ENCODE data around the gene BMP2. TPM values are rescaled to one million over a fixed set of nuclear protein-coding genes. Genes with fewer than 3 reads are reported as not detected.

BMP2 gene
- polyA plus RNA-seq, 1 donor (not counting 4 experiments of a cell fraction or from before 2014, with no cell fraction given): 3.6 TPM

DNA sequence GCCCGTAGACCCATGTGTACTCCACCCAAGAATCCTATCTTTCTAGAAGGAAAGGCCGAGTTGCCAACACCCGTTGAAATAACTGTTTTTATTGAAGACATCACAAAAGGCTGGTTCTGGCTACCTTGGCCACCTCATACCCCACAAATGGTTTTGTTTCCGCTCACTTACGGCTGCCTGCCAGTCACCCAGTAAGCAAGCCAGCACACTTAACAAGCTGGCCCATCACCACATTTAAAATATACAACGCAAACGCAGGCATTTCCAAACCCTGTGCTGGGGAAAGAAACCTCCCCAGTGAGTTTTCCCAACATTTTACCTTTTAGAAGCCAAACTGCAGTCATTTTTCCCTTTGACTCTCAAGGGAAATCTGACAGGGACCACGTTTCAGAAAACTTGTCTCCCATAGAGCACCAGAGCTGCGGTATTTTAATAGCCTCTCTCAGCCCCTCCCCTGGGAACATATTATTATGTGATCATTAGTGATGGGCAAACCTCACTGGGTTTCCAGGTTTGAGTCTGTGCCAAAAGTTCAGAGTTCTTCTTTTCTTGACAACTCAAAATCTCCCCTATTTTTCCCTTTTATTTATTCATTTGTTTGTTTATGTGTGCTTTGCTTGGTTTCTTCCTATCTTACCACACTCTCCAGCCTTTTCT lies 36.7 kb upstream of the BMP2 start:
- no peak overlapping the region for H3K4me3 ChIP-seq (ENCODE audit: control insufficient read depth in 2 of 3, extremely low read depth in 1 of 3, insufficient read depth in 2 of 3, low read depth in 1 of 3, low read length in 3 of 3)
- dilution Hi-C loops (cut with MboI; ENCODE audit: extremely low pct_ligation_motif_present, low sequenced_read_pairs): no loop called here
- H3K36me3 ChIP-seq (ENCODE audit: control insufficient read depth in 2 of 2, extremely low read depth in 1 of 2, insufficient read depth in 2 of 2, low read length in 2 of 2): no peaks in the 10 kb centered on the region
- H3K27ac ChIP-seq (ENCODE audit: control insufficient read depth, insufficient read depth, low read length): no peak overlapping the region
- H3K79me2 ChIP-seq (ENCODE audit: control insufficient read depth, insufficient read depth, low read length): no peaks in the 10 kb centered on the region
- FAIRE-seq: no peak
- no peak overlapping the region for H3K4me2 ChIP-seq (ENCODE audit: control insufficient read depth, extremely low read depth, insufficient read depth, low read depth, low read length)
- H3K27me3 ChIP-seq (ENCODE audit: control insufficient read depth, extremely low read depth, insufficient read depth, low read length): no peaks in the 10 kb centered on the region
- H2AFZ ChIP-seq (ENCODE audit: control insufficient read depth, low read length): no peak overlapping the region
- H4K20me1 ChIP-seq (ENCODE audit: control insufficient read depth, extremely low read depth, insufficient read depth, low read length): no peaks in the 10 kb centered on the region
- H3K4me1 ChIP-seq (ENCODE audit: control insufficient read depth, extremely low read depth, insufficient read depth, low read length): no peaks in the 10 kb centered on the region
- DNase-seq (ENCODE audit: low read depth, low spot score): no peak
- H3K9me3 ChIP-seq (ENCODE audit: control insufficient read depth, low read depth, low read length): no peaks in the 10 kb centered on the region
- no peaks in the 10 kb centered on the region for H3K9me1 ChIP-seq (ENCODE audit: control insufficient read depth, extremely low read depth, insufficient read depth, low read length)
- TF ChIP-seq EZH2 (IDR thresholded peaks at IDR 0.05; ENCODE audit: low read length): no peak
- TF ChIP-seq, protein P1, sequence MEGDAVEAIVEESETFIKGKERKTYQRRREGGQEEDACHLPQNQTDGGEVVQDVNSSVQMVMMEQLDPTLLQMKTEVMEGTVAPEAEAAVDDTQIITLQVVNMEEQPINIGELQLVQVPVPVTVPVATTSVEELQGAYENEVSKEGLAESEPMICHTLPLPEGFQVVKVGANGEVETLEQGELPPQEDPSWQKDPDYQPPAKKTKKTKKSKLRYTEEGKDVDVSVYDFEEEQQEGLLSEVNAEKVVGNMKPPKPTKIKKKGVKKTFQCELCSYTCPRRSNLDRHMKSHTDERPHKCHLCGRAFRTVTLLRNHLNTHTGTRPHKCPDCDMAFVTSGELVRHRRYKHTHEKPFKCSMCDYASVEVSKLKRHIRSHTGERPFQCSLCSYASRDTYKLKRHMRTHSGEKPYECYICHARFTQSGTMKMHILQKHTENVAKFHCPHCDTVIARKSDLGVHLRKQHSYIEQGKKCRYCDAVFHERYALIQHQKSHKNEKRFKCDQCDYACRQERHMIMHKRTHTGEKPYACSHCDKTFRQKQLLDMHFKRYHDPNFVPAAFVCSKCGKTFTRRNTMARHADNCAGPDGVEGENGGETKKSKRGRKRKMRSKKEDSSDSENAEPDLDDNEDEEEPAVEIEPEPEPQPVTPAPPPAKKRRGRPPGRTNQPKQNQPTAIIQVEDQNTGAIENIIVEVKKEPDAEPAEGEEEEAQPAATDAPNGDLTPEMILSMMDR (optimal IDR thresholded peaks at IDR 0.05 in 1 of 3, IDR thresholded peaks at IDR 0.05 in 1 of 3, conservative IDR thresholded peaks at IDR 0.05 in 1 of 3; ENCODE audit: extremely low read depth in 1 of 3, insufficient read depth in 2 of 3, low read length in 3 of 3): no peak
- no peak overlapping the region for H3K9ac ChIP-seq (ENCODE audit: control insufficient read depth, extremely low read depth, insufficient read depth, low read length)

DNA sequence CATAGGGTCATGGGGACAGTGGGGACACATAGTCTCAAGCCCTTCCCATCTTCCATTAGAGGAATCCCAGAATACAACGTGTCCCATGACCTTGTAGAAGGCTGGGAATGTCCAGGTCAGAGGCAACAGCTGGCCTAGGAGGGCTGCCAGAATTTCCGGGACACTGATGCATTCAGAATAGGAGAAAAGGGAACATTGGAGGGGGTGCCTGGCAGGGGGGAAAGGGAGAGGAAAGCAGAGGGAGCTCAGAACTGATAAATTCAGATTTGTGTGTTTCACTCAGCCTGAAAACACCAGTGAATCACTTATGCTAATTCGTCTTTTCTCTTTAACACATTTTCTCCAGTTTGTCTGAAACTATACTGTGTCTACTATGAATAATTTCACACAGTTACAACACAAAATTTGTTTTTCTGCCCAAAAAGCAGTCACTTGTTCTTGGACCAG lies 35.5 kb upstream of the BMP2 start:
- no peaks in the 10 kb centered on the region for H3K4me1 ChIP-seq (ENCODE audit: control insufficient read depth, extremely low read depth, insufficient read depth, low read length)
- H3K9me1 ChIP-seq (ENCODE audit: control insufficient read depth, extremely low read depth, insufficient read depth, low read length): no peaks in the 10 kb centered on the region
- H2AFZ ChIP-seq (ENCODE audit: control insufficient read depth, low read length): no peak overlapping the region
- no peak overlapping the region for H3K4me2 ChIP-seq (ENCODE audit: control insufficient read depth, extremely low read depth, insufficient read depth, low read depth, low read length)
- dilution Hi-C loops (cut with MboI; ENCODE audit: extremely low pct_ligation_motif_present, low sequenced_read_pairs): no loop called here
- H3K4me3 ChIP-seq (ENCODE audit: control insufficient read depth in 2 of 3, extremely low read depth in 1 of 3, insufficient read depth in 2 of 3, low read depth in 1 of 3, low read length in 3 of 3): no peak overlapping the region
- H3K27me3 ChIP-seq (ENCODE audit: control insufficient read depth, extremely low read depth, insufficient read depth, low read length): no peaks in the 10 kb centered on the region
- no peak for TF ChIP-seq EZH2 (IDR thresholded peaks at IDR 0.05; ENCODE audit: low read length)
- TF ChIP-seq, protein P1 (optimal IDR thresholded peaks at IDR 0.05 in 1 of 3, IDR thresholded peaks at IDR 0.05 in 1 of 3, conservative IDR thresholded peaks at IDR 0.05 in 1 of 3; ENCODE audit: extremely low read depth in 1 of 3, insufficient read depth in 2 of 3, low read length in 3 of 3): no peak
- no peak overlapping the region for H3K27ac ChIP-seq (ENCODE audit: control insufficient read depth, insufficient read depth, low read length)
- H3K79me2 ChIP-seq (ENCODE audit: control insufficient read depth, insufficient read depth, low read length): no peaks in the 10 kb centered on the region
- no peaks in the 10 kb centered on the region for H3K9me3 ChIP-seq (ENCODE audit: control insufficient read depth, low read depth, low read length)
- DNase-seq (ENCODE audit: low read depth, low spot score) (no peak), FAIRE-seq (no peak)
- no peaks in the 10 kb centered on the region for H3K36me3 ChIP-seq (ENCODE audit: control insufficient read depth in 2 of 2, extremely low read depth in 1 of 2, insufficient read depth in 2 of 2, low read length in 2 of 2)
- H3K9ac ChIP-seq (ENCODE audit: control insufficient read depth, extremely low read depth, insufficient read depth, low read length): no peak overlapping the region
- no peaks in the 10 kb centered on the region for H4K20me1 ChIP-seq (ENCODE audit: control insufficient read depth, extremely low read depth, insufficient read depth, low read length)
